Stimulated activated effector memory CD8-positive, alpha-beta T cell treated with anti-CD3 and anti-CD28 coated beads, Interleukin-12 subunit alpha, Interleukin-12 subunit beta, amount 100 ng/mL, for 72 hours (primary cell): Measurements from ENCODE around the gene TTC21A.
A peak's percentile ranks its signal among the peaks of the same experiment; 100 is the strongest.

Source experiments
- ATAC-seq: fragments of 150-1000 bp; cut with Tn5 transposase; 2 replicates; pipeline ENCODE4 v1.10.0; 2021
- DNase-seq, 2 donors: peaks; one replicate each; pipeline ENCODE4 v3.0.0; 2021 to 2022; ENCODE audit warnings: low spot score in 2 of 2
- H3K27ac Mint-ChIP-seq: one replicate; pipeline ENCODE4 v1.8.0; 2022; ENCODE audit warnings: mild to moderate bottlenecking, mixed read lengths
- H3K36me3 Mint-ChIP-seq: one replicate; pipeline ENCODE4 v1.8.0; 2022; ENCODE audit warnings: mild to moderate bottlenecking, mixed read lengths
- H3K4me1 Mint-ChIP-seq: one replicate; pipeline ENCODE4 v1.8.0; 2022; ENCODE audit warnings: mixed read lengths
- H3K4me3 Mint-ChIP-seq: one replicate; pipeline ENCODE4 v1.8.0; 2022; ENCODE audit warnings: mild to moderate bottlenecking, mixed read lengths
- H3K9me3 Mint-ChIP-seq: one replicate; pipeline ENCODE4 v1.8.0; 2022; ENCODE audit warnings: mixed read lengths

Gene TTC21A

GRCh38 chr3:39088889-39089288 is 18.6 kb upstream of the TTC21A start:
- Mint-ChIP-seq H3K36me3 (peaks cover 95% of the 10 kb centered on the region), H3K27ac (no peak overlapping the region), H3K4me1 (peaks cover 2% of the 10 kb centered on the region), H3K9me3 (no peaks in the 10 kb centered on the region), H3K4me3 (no peak overlapping the region)
- ATAC-seq (no peak), DNase-seq (no peak)

DNA sequence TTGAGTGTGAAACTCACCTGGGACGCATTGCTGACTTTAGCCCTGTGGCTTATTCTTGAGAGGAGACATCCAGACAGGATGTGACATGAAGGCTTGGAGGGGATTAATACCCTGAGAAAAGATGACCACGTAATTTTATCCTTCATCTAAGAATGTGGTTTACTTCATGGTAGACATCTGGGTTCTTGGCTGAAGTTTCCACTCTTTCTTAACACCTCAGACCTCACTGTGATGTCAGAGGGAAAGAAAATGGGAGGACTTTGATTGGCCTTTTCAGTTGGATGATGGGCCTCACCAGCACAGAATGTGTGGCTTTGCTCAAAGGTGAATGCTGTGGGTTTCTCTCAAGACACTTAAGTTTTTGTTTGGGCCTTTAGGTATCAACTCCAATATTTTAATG is 16.6 kb upstream of the TTC21A start:
- DNase-seq (no peak), ATAC-seq (peak; percentile 61)
- H3K4me1 Mint-ChIP-seq = peaks cover 5% of the 10 kb centered on the region
- H3K4me3 Mint-ChIP-seq = no peak overlapping the region
- H3K9me3 Mint-ChIP-seq = no peaks in the 10 kb centered on the region
- H3K27ac Mint-ChIP-seq = peak overlapping the region; percentile 13
- H3K36me3 Mint-ChIP-seq = peaks cover 95% of the 10 kb centered on the region

- no peak for ATAC-seq
- H3K4me1 Mint-ChIP-seq = peaks cover 5% of the 10 kb centered on the region
- H3K9me3 Mint-ChIP-seq = no peaks in the 10 kb centered on the region
- no peak for DNase-seq
- no peak overlapping the region for H3K4me3 Mint-ChIP-seq
- peak overlapping the region; percentile 38 for H3K27ac Mint-ChIP-seq
- H3K36me3 Mint-ChIP-seq = peaks cover 78% of the 10 kb centered on the region
These were observed 12.4 kb upstream of the TTC21A start for GRCh38 chr3:39094851-39095677.

DNA sequence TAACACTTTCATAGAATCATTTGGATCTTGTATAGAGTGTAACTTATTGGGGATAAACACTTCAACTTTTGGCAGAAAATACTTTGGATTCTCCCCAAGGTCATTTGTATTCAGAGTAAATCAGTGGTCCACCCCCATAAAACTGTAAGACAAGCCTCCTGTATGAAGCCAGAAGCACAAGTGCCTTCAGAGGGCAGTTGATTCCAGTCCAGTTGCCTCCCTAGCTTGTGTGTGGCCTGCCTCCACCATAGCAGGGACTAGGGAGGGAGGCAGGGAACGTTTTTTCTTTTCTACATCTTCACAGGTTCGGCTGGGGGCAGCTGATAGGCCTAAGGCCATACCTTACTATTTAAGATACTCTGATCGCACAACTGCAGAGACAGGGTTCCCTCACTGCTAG is 11.7 kb upstream of the TTC21A start:
- no peaks in the 10 kb centered on the region for H3K9me3 Mint-ChIP-seq
- H3K27ac Mint-ChIP-seq = no peak overlapping the region
- ATAC-seq (no peak), DNase-seq (no peak)
- peaks cover 71% of the 10 kb centered on the region for H3K36me3 Mint-ChIP-seq
- H3K4me3 Mint-ChIP-seq = no peak overlapping the region
- H3K4me1 Mint-ChIP-seq = peaks cover 5% of the 10 kb centered on the region

DNA sequence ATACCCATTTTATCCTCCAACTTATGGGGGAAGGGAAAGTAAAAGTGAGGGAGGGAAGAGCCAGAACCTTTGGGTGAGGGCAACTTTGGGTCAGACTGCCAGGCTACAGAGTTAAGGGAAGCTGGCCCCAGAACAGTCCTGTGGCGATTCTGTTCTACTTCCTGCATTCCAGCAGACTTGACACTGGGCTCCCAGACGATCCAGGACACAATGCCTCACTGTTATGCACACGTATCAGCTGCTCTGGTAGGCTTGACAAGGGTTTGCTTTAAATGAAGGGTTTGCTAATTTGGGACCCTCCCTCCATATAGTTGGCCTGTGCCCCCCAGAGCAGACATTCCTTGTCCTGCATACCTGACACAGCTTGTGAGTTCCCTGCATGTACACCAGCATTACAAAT is 10.7 kb upstream of the TTC21A start:
- no peak for ATAC-seq
- H3K4me3 Mint-ChIP-seq = no peak overlapping the region
- H3K36me3 Mint-ChIP-seq = peaks cover 61% of the 10 kb centered on the region
- no peaks in the 10 kb centered on the region for H3K9me3 Mint-ChIP-seq
- no peak for DNase-seq
- peak overlapping the region; percentile 20 for H3K27ac Mint-ChIP-seq
- H3K4me1 Mint-ChIP-seq = peaks cover 11% of the 10 kb centered on the region

GRCh38 chr3:39097716-39098472 is 9.6 kb upstream of the TTC21A start:
- no peak for ATAC-seq
- no peaks in the 10 kb centered on the region for H3K9me3 Mint-ChIP-seq
- no peak overlapping the region for H3K4me3 Mint-ChIP-seq
- DNase-seq = no peak
- H3K27ac Mint-ChIP-seq = peak overlapping the region; percentile 20
- peaks cover 22% of the 10 kb centered on the region for H3K4me1 Mint-ChIP-seq
- H3K36me3 Mint-ChIP-seq = peaks cover 50% of the 10 kb centered on the region

GRCh38 chr3:39098473-39099000 is 8.9 kb upstream of the TTC21A start:
- Mint-ChIP-seq H3K27ac (peak overlapping the region; percentile 68), H3K4me3 (no peak overlapping the region), H3K36me3 (peaks cover 43% of the 10 kb centered on the region), H3K9me3 (no peaks in the 10 kb centered on the region), H3K4me1 (peaks cover 28% of the 10 kb centered on the region)
- DNase-seq = peak in 1 of 2 donors; percentile 42
- no peak for ATAC-seq

- no peak overlapping the region for H3K4me3 Mint-ChIP-seq
- H3K27ac Mint-ChIP-seq = peak overlapping the region; percentile 68
- H3K36me3 Mint-ChIP-seq = peaks cover 36% of the 10 kb centered on the region
- DNase-seq (peak in 1 of 2 donors; percentile 38), ATAC-seq (no peak)
- no peaks in the 10 kb centered on the region for H3K9me3 Mint-ChIP-seq
- H3K4me1 Mint-ChIP-seq = peaks cover 28% of the 10 kb centered on the region
These were observed 8.2 kb upstream of the TTC21A start for GRCh38 chr3:39099242-39099641.

- DNase-seq (peak in 1 of 2 donors; percentile 47), ATAC-seq (no peak)
- Mint-ChIP-seq H3K27ac (peak overlapping the region; percentile 68), H3K9me3 (no peaks in the 10 kb centered on the region), H3K4me1 (peaks cover 31% of the 10 kb centered on the region), H3K4me3 (no peak overlapping the region), H3K36me3 (peaks cover 30% of the 10 kb centered on the region)
These were observed 7.6 kb upstream of the TTC21A start for GRCh38 chr3:39099738-39100499.

DNA sequence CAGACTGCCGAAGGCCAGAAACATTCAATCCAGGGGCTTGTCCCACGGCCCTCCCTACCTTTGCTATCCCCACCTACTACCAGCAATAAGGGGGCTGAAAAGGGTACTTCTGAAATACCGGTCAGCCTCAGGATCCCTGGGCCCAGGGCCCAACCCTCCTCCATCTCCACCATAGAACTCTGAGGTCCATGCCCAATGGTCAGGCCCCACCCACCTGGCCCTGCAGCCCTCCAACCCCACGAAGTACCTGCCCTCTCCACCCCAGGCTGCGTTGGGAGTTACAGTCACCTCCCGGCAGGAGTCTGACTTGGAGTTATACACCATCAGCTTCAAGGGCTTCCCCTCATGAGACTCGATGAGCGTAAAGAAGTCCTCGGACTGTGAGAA is 7.0 kb upstream of the TTC21A start:
- Mint-ChIP-seq H3K9me3 (no peaks in the 10 kb centered on the region), H3K4me3 (no peak overlapping the region), H3K27ac (peak overlapping the region; percentile 74), H3K4me1 (peaks cover 37% of the 10 kb centered on the region), H3K36me3 (peaks cover 24% of the 10 kb centered on the region)
- ATAC-seq (no peak), DNase-seq (no peak)

DNA sequence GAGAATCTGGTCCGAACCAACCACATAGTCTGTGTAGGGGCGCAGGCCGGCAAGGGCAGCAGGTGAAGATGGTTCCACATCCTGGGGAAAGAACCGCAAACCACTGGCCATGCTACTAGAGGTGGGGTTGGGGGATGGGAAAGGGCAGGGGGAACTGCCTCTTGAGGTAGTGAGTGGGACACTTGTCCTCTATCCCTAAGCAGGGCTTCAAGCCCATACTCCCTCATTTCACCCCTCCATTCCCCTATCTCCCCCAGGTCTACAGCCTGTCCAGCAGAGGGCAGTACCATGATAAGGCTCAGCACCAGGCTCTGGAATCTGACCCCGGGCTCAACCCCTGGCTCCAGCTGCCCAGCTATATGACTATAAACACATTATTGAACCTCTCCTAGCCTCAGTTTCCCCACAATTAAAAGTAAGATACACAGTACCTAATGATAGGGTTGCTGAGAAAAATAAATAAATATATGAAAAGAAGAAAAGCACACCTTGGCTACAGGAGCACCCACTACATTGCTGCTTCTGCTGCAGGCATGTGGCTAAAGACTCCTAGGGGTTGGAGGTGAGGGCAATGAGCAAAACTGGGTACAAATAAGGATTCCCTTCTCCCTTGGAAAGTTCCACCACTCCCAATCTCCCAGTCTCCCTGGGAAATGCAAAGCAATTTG is 6.3 kb upstream of the TTC21A start:
- no peaks in the 10 kb centered on the region for H3K9me3 Mint-ChIP-seq
- DNase-seq = peak; percentile 26 to 68
- peaks cover 17% of the 10 kb centered on the region for H3K36me3 Mint-ChIP-seq
- ATAC-seq = peak; percentile 74
- peaks cover 43% of the 10 kb centered on the region for H3K4me1 Mint-ChIP-seq
- H3K27ac Mint-ChIP-seq = peak overlapping the region; percentile 74
- H3K4me3 Mint-ChIP-seq = no peak overlapping the region

DNA sequence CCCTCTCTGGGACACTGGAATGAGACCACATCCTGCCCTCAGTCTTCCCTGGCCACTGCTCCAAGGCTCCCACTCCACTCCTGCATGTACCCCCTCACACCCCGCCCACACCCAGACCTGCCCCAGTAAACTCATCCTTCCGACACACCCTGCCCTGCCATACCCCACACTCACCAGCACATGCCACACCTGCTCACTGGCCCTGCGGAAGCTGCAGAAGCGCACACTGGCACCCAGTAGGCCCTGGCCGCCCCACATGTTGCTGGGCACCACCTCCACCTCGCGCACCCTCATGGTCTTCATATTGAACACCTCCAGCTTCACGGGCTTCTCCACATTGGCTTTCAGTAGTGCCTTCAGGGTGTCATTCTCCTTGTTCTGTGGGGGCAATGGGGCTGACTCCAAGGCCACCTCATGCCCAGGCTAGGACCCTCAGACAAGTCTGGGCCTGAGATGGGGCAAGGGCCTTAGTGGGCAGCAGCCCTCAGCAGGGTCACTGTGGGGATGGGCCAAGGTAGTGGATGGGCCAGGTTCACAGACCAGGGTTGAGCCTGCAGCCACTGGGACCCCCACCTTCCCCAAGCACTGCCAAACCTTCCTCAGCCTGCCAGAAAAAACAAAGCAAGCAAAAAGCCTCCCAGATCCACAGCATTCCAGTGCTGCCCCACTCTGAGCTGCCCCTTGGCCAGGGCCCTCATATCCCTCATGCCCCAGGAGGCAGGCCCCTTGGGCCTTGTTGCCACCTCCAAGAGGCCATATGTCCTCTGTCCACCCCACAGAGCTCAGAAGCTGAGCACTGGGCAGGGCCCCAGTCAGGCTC is 4.8 kb upstream of the TTC21A start:
- H3K4me1 Mint-ChIP-seq = peaks cover 53% of the 10 kb centered on the region
- no peak overlapping the region for H3K4me3 Mint-ChIP-seq
- peak overlapping the region; percentile 60 for H3K27ac Mint-ChIP-seq
- no peaks in the 10 kb centered on the region for H3K9me3 Mint-ChIP-seq
- H3K36me3 Mint-ChIP-seq = peaks cover 2% of the 10 kb centered on the region
- ATAC-seq (no peak), DNase-seq (peak in 1 of 2 donors; percentile 46)

DNA sequence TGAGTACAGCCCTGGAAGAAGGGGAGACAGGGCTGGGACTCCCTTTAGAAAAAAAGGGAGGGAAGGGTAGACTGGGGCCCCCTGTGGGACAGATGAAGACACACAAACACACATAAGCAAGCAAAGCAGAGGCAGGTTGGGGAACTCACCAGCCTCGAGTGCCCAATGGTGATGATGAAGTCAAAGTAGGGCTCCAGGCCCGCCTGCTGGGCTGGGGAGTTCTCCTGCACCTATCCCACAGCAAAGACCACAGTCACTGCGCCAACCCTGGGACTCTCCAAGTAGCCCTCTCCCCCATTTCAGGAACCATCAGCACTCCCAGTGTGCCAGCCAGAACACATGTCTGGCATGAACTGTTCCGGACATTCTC is 4.2 kb upstream of the TTC21A start:
- Mint-ChIP-seq H3K4me1 (peaks cover 59% of the 10 kb centered on the region), H3K36me3 (no peaks in the 10 kb centered on the region), H3K27ac (peak overlapping the region; percentile 60), H3K9me3 (no peaks in the 10 kb centered on the region), H3K4me3 (no peak overlapping the region)
- DNase-seq (peak in 1 of 2 donors; percentile 47), ATAC-seq (no peak)
